Liver (tissue), 9 donors: ENCODE measurements around the gene FAM221B. TPM values are rescaled to one million over a fixed set of nuclear protein-coding genes. Genes with fewer than 3 reads are reported as not detected.

Experiments
- DNase-seq: peaks from one replicate; pipeline ENCODE4 v3.0.0-alpha.2; 2017; ENCODE audit warnings: low spot score
- H3K27ac ChIP-seq, 2 donors: one replicate each; pipeline ENCODE4 v1.7.0; 2013; ENCODE audit warnings: inconsistent platforms in 2 of 2, low read length in 2 of 2, control low read depth in 1 of 2, low read depth in 1 of 2, mild to moderate bottlenecking in 1 of 2
- H3K27me3 ChIP-seq, 4 donors: one replicate each; pipeline versions ENCODE4 v1.6.1 to v1.7.0; 2013; ENCODE audit warnings: low read length in 3 of 4, inconsistent platforms in 1 of 4, mild to moderate bottlenecking in 1 of 4, moderate library complexity in 1 of 4; ENCODE audit not compliant: control insufficient read depth in 4 of 4, insufficient read depth in 4 of 4
- H3K36me3 ChIP-seq, 4 donors: one replicate each; pipeline versions ENCODE4 v1.6.1 to v1.7.0; 2013; ENCODE audit warnings: low read length in 3 of 4, mild to moderate bottlenecking in 3 of 4, low read depth in 1 of 4, moderate library complexity in 1 of 4; ENCODE audit not compliant: control insufficient read depth in 4 of 4, insufficient read depth in 3 of 4
- H3K4me1 ChIP-seq, 4 donors: one replicate each; pipeline versions ENCODE4 v1.6.1 to v1.7.0; 2013; ENCODE audit warnings: low read length in 3 of 4, mild to moderate bottlenecking in 3 of 4, moderate library complexity in 1 of 4; ENCODE audit not compliant: control insufficient read depth in 4 of 4, insufficient read depth in 4 of 4
- H3K4me3 ChIP-seq, 3 donors: one replicate each; pipeline versions ENCODE4 v1.6.1 to v1.7.0; 2013; ENCODE audit warnings: low read length in 3 of 3, control low read depth in 1 of 3, low read depth in 1 of 3, mild to moderate bottlenecking in 1 of 3
- H3K9ac ChIP-seq, 2 donors: one replicate each; pipeline ENCODE4 v1.7.0; 2013; ENCODE audit warnings: low read length in 2 of 2, mild to moderate bottlenecking in 2 of 2, moderate library complexity in 2 of 2, control low read depth in 1 of 2, low read depth in 1 of 2
- H3K9me3 ChIP-seq, 4 donors: one replicate each; pipeline versions ENCODE4 v1.6.1 to v1.7.0; 2013; ENCODE audit warnings: low read length in 3 of 4; ENCODE audit not compliant: control insufficient read depth in 4 of 4
- FOXA1 ChIP-seq: IDR thresholded peaks from 2 replicates; pipeline ENCODE4 v1.6.1; 2016; ENCODE audit warnings: antibody characterized with exemption
- FOXA2 ChIP-seq: IDR thresholded peaks from 2 replicates; pipeline ENCODE4 v1.6.1; 2016; ENCODE audit warnings: antibody characterized with exemption
- GABPA ChIP-seq, 2 donors: IDR thresholded peaks in 1 of 2; conservative IDR thresholded peaks in 1 of 2; 2 replicates each; pipeline ENCODE4 v1.6.1; 2016; ENCODE audit warnings: antibody characterized with exemption in 2 of 2, mild to moderate bottlenecking in 1 of 2, moderate library complexity in 1 of 2
- HNF4A ChIP-seq, 2 donors: conservative IDR thresholded peaks; 2 replicates each; pipeline ENCODE4 v1.6.1; 2016; ENCODE audit warnings: antibody characterized with exemption in 2 of 2, mild to moderate bottlenecking in 2 of 2
- HNF4G ChIP-seq: IDR thresholded peaks from 2 replicates; pipeline ENCODE4 v1.6.1; 2016; ENCODE audit warnings: antibody characterized with exemption
- JUND ChIP-seq, 2 donors: IDR thresholded peaks; 2 replicates each; pipeline ENCODE4 v1.6.1; 2016; ENCODE audit warnings: antibody characterized with exemption in 2 of 2
- NR2F2 ChIP-seq: IDR thresholded peaks from 2 replicates; pipeline ENCODE4 v1.6.1; 2016; ENCODE audit warnings: antibody characterized with exemption
- RAD21 ChIP-seq, 2 donors: IDR thresholded peaks; 2 replicates each; pipeline ENCODE4 v1.6.1; 2016; ENCODE audit warnings: antibody characterized with exemption in 2 of 2, mild to moderate bottlenecking in 2 of 2
- RXRA ChIP-seq, 2 donors: IDR thresholded peaks; 2 replicates each; pipeline ENCODE4 v1.6.1; 2017 to 2018; ENCODE audit warnings: antibody characterized with exemption in 2 of 2, mild to moderate bottlenecking in 1 of 2
- SP1 ChIP-seq: IDR thresholded peaks from 2 replicates; pipeline ENCODE4 v1.6.1; 2018; ENCODE audit warnings: antibody characterized with exemption, mild to moderate bottlenecking
- TAF1 ChIP-seq: conservative IDR thresholded peaks from 2 replicates; pipeline ENCODE4 v1.6.1; 2016; ENCODE audit warnings: antibody characterized with exemption, mild to moderate bottlenecking
- YY1 ChIP-seq: IDR thresholded peaks from 2 replicates; pipeline ENCODE4 v1.6.1; 2016; ENCODE audit warnings: antibody characterized with exemption, mild to moderate bottlenecking
- WGBS: extraction: QIAGEN DNeasy Blood & Tissue Kit; methylation state at CpG from one replicate; pipeline ENCODE4 v1.1.7; 2013; 5-methylcytosine and 5-hydroxymethylcytosine counted together
- polyA plus RNA-seq, 2 donors: library from polyadenylated mRNA; stranded (reverse) in 1 of 2; unstranded in 1 of 2; fragments of 200-250 nt in 1 of 2; fragments of >200 nt in 1 of 2; fragmentation: Nextera tagmentation in 1 of 2; extraction: Ambion mirVana in 1 of 2; gene quantifications; one replicate each; pipeline versions ENCODE4 v1.2.1 to v1.2.3, GENCODE V29; 2013 to 2015
- total RNA-seq, 2 donors: library from RNA; depleted of rRNA; stranded (reverse); fragments of >200 nt; gene quantifications; one replicate each; pipeline ENCODE4 v1.2.3, GENCODE V29; 2014
- TF ChIP-seq, protein P1 (sequence below): IDR thresholded peaks from 2 replicates; pipeline ENCODE4 v1.6.1; 2016; ENCODE audit warnings: antibody characterized with exemption, mild to moderate bottlenecking
- TF ChIP-seq, protein P2 (sequence below): fragments of 150-350 bp; IDR thresholded peaks from 2 replicates; pipeline ENCODE4 v1.5.1; 2017; ENCODE audit warnings: improper control_type of control experiment, low read depth, low read length; ENCODE audit not compliant: missing input control
- TF ChIP-seq, protein P3 (sequence below): IDR thresholded peaks from 2 replicates; pipeline ENCODE4 v1.6.1; 2016; ENCODE audit warnings: antibody characterized with exemption
- TF ChIP-seq, protein P4 (sequence below): IDR thresholded peaks from 2 replicates; pipeline ENCODE4 v1.6.1; 2016; ENCODE audit warnings: antibody characterized with exemption
- TF ChIP-seq, protein P5 (sequence below): IDR thresholded peaks from 2 replicates; pipeline ENCODE4 v1.6.1; 2016; ENCODE audit warnings: antibody characterized with exemption
- donor health status: healthy.
- donor health status: healthy.
- donor health status: healthy.
- donor health status: healthy.
- donor health status: healthy.

Gene FAM221B
- total and polyA plus RNA-seq, 4 donors: 0.35 TPM; not detected in 3

DNA sequence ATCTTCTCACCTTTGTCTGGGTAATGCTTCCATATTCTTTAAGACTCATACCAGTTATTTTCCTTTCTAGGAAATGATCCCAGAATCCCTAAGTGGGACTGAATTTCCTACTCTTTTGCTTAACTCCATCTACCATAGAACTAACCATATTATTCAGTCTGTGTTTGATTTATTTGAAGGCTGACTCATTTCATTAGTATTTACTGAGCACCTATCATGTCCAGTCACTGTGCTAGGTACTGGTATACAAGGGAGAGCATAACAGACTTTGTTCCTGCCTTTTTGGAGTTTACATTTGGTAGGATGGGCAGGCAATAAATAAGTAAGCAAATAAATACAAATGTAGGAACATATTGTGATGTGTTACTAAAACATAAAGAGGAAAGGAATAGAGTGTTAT is 32.8 kb downstream of the FAM221B start:
- Histone ChIP-seq H3K27me3 (no peaks in the 10 kb centered on the region), H3K36me3 (no peaks in the 10 kb centered on the region), H3K27ac (no peak overlapping the region), H3K9ac (no peak overlapping the region), H3K4me3 (no peak overlapping the region), H3K4me1 (peaks cover 3 to 20% (median 11%) of the 10 kb centered on the region in 4 donors), H3K9me3 (no peaks in the 10 kb centered on the region)
- no peak for DNase-seq
- no peak for TF ChIP-seq SP1
- no peak for TF ChIP-seq FOXA1
- TF ChIP-seq, protein P1, sequence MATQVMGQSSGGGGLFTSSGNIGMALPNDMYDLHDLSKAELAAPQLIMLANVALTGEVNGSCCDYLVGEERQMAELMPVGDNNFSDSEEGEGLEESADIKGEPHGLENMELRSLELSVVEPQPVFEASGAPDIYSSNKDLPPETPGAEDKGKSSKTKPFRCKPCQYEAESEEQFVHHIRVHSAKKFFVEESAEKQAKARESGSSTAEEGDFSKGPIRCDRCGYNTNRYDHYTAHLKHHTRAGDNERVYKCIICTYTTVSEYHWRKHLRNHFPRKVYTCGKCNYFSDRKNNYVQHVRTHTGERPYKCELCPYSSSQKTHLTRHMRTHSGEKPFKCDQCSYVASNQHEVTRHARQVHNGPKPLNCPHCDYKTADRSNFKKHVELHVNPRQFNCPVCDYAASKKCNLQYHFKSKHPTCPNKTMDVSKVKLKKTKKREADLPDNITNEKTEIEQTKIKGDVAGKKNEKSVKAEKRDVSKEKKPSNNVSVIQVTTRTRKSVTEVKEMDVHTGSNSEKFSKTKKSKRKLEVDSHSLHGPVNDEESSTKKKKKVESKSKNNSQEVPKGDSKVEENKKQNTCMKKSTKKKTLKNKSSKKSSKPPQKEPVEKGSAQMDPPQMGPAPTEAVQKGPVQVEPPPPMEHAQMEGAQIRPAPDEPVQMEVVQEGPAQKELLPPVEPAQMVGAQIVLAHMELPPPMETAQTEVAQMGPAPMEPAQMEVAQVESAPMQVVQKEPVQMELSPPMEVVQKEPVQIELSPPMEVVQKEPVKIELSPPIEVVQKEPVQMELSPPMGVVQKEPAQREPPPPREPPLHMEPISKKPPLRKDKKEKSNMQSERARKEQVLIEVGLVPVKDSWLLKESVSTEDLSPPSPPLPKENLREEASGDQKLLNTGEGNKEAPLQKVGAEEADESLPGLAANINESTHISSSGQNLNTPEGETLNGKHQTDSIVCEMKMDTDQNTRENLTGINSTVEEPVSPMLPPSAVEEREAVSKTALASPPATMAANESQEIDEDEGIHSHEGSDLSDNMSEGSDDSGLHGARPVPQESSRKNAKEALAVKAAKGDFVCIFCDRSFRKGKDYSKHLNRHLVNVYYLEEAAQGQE: no peak
- TF ChIP-seq, protein P2, sequence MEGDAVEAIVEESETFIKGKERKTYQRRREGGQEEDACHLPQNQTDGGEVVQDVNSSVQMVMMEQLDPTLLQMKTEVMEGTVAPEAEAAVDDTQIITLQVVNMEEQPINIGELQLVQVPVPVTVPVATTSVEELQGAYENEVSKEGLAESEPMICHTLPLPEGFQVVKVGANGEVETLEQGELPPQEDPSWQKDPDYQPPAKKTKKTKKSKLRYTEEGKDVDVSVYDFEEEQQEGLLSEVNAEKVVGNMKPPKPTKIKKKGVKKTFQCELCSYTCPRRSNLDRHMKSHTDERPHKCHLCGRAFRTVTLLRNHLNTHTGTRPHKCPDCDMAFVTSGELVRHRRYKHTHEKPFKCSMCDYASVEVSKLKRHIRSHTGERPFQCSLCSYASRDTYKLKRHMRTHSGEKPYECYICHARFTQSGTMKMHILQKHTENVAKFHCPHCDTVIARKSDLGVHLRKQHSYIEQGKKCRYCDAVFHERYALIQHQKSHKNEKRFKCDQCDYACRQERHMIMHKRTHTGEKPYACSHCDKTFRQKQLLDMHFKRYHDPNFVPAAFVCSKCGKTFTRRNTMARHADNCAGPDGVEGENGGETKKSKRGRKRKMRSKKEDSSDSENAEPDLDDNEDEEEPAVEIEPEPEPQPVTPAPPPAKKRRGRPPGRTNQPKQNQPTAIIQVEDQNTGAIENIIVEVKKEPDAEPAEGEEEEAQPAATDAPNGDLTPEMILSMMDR: no peak
- TF ChIP-seq HNF4A (conservative IDR thresholded peaks at IDR 0.05): no peak
- TF ChIP-seq, protein P3, sequence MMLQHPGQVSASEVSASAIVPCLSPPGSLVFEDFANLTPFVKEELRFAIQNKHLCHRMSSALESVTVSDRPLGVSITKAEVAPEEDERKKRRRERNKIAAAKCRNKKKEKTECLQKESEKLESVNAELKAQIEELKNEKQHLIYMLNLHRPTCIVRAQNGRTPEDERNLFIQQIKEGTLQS: no peak
- no peak for TF ChIP-seq HNF4G
- TF ChIP-seq, protein P4, sequence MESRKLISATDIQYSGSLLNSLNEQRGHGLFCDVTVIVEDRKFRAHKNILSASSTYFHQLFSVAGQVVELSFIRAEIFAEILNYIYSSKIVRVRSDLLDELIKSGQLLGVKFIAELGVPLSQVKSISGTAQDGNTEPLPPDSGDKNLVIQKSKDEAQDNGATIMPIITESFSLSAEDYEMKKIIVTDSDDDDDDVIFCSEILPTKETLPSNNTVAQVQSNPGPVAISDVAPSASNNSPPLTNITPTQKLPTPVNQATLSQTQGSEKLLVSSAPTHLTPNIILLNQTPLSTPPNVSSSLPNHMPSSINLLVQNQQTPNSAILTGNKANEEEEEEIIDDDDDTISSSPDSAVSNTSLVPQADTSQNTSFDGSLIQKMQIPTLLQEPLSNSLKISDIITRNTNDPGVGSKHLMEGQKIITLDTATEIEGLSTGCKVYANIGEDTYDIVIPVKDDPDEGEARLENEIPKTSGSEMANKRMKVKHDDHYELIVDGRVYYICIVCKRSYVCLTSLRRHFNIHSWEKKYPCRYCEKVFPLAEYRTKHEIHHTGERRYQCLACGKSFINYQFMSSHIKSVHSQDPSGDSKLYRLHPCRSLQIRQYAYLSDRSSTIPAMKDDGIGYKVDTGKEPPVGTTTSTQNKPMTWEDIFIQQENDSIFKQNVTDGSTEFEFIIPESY: no peak
- TF ChIP-seq, protein P5, sequence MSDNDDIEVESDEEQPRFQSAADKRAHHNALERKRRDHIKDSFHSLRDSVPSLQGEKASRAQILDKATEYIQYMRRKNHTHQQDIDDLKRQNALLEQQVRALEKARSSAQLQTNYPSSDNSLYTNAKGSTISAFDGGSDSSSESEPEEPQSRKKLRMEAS: no peak
- no peak for TF ChIP-seq GABPA (IDR thresholded peaks at IDR 0.05 in 1 of 2, conservative IDR thresholded peaks at IDR 0.05 in 1 of 2)
- TF ChIP-seq TAF1: no peak
- TF ChIP-seq RAD21 (IDR thresholded peaks at IDR 0.05): no peak
- no peak for TF ChIP-seq NR2F2
- TF ChIP-seq JUND (IDR thresholded peaks at IDR 0.05): no peak

DNA sequence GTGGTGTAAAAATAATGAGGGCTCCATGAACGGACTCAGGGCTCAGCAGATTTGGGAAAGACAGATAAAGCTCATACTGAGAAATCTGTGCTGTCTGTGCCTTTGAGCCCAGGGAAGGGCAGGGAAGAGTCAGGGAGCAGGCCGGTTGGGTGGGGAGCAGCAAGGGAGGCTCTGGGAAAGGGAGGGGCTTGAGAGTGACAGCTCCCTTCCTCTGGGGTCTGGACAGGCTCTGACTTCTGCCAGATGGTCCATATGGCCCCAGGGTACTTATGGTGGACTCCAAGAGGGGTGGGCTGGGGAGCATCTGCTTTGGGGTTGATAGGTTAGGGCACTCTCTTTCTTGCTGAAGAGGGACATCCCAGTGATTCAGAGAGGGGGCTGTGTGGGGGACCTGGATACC is 35.1 kb downstream of the FAM221B start:
- no peaks in the 10 kb centered on the region for H3K9me3 ChIP-seq
- no peak overlapping the region for H3K27ac ChIP-seq
- H3K4me3 ChIP-seq: no peak overlapping the region
- no peak overlapping the region for H3K9ac ChIP-seq
- H3K36me3 ChIP-seq: no peaks in the 10 kb centered on the region
- WGBS: 86% methylated on average over 2 of the region's 2 CpGs
- DNase-seq: no peak
- peaks cover 0 to 23% (median 12%) of the 10 kb centered on the region in 4 donors for H3K4me1 ChIP-seq
- H3K27me3 ChIP-seq: no peaks in the 10 kb centered on the region
- TF ChIP-seq YY1 (no peak), RAD21 (IDR thresholded peaks at IDR 0.05) (no peak), SP1 (no peak), TAF1 (no peak), FOXA2 (no peak), GABPA (IDR thresholded peaks at IDR 0.05 in 1 of 2, conservative IDR thresholded peaks at IDR 0.05 in 1 of 2) (no peak), RXRA (IDR thresholded peaks at IDR 0.05) (no peak), NR2F2 (no peak), FOXA1 (no peak), JUND (IDR thresholded peaks at IDR 0.05) (no peak), HNF4G (no peak), HNF4A (conservative IDR thresholded peaks at IDR 0.05) (no peak)
- TF ChIP-seq, protein P2: no peak
- TF ChIP-seq, protein P3: no peak
- TF ChIP-seq, protein P4: no peak
- TF ChIP-seq, protein P5: no peak
